ENCODE data around the gene C1QTNF1. TPM values are rescaled to one million over a fixed set of nuclear protein-coding genes. Genes with fewer than 3 reads are reported as not detected.

Gene C1QTNF1
- total RNA-seq, 4 donors from 2014 or later = 6.3 to 20.6 (median 14.3) TPM

- DNase-seq = peak in 1 of 3 donors; percentile 37
- Histone ChIP-seq H3K27ac (peak overlapping the region in 2 of 4 donors; percentile 70 to 84), H3K36me3 (peaks cover 0 to 61% (median 6%) of the 10 kb centered on the region in 3 donors), H3K4me3 (no peak overlapping the region), H3K9me3 (no peaks in the 10 kb centered on the region), H3K27me3 (no peaks in the 10 kb centered on the region), H3K4me1 (peaks cover 0 to 46% (median 0%) of the 10 kb centered on the region in 4 donors)
- no peak for TF ChIP-seq CTCF (IDR thresholded peaks at IDR 0.05)
- TF ChIP-seq POLR2A (IDR thresholded peaks at IDR 0.05) = no peak
These were observed 29.8 kb upstream of the C1QTNF1 start for GRCh38 chr17:78993981-78994671.

GRCh38 chr17:78995022-78995760 lies 28.8 kb upstream of the C1QTNF1 start:
- peak in 2 of 3 donors; percentile 41 to 56 for DNase-seq
- H3K36me3 ChIP-seq = peaks cover 0 to 66% (median 6%) of the 10 kb centered on the region in 3 donors
- TF ChIP-seq POLR2A (IDR thresholded peaks at IDR 0.05) (no peak), CTCF (IDR thresholded peaks at IDR 0.05) (no peak)
- peak overlapping the region in 3 of 4 donors; percentile 70 to 84 (median 80) for H3K27ac ChIP-seq
- H3K4me1 ChIP-seq = peaks cover 0 to 56% (median 0%) of the 10 kb centered on the region in 4 donors
- H3K4me3 ChIP-seq = peak overlapping the region in 1 of 4 donors; percentile 2
- H3K27me3 ChIP-seq = no peaks in the 10 kb centered on the region
- no peaks in the 10 kb centered on the region for H3K9me3 ChIP-seq

GRCh38 chr17:78995761-78996451 lies 28.1 kb upstream of the C1QTNF1 start:
- Histone ChIP-seq H3K9me3 (no peaks in the 10 kb centered on the region), H3K4me1 (peaks cover 0 to 63% (median 0%) of the 10 kb centered on the region in 4 donors), H3K27ac (peak overlapping the region in 3 of 4 donors; percentile 70 to 84 (median 80)), H3K36me3 (peaks cover 0 to 59% (median 6%) of the 10 kb centered on the region in 3 donors), H3K4me3 (peak overlapping the region in 1 of 4 donors; percentile 5), H3K27me3 (no peaks in the 10 kb centered on the region)
- peak in 2 of 3 donors; percentile 87 for DNase-seq
- TF ChIP-seq POLR2A (IDR thresholded peaks at IDR 0.05) = peak; percentile 35 to 46
- TF ChIP-seq CTCF (IDR thresholded peaks at IDR 0.05) = peak in 1 of 6 experiments; percentile 2

- H3K27ac ChIP-seq = peak overlapping the region in 3 of 4 donors; percentile 70 to 84 (median 80)
These were observed 27.2 kb upstream of the C1QTNF1 start for GRCh38 chr17:78996781-78997201.

More at GRCh38 chr17:78996781-78997201, 27.2 kb upstream of the C1QTNF1 start:
- Histone ChIP-seq H3K4me1 (peaks cover 0 to 71% (median 0%) of the 10 kb centered on the region in 4 donors), H3K4me3 (no peak overlapping the region), H3K27me3 (no peaks in the 10 kb centered on the region), H3K9me3 (no peaks in the 10 kb centered on the region), H3K36me3 (peaks cover 0 to 50% (median 6%) of the 10 kb centered on the region in 3 donors)
- peak in 1 of 3 donors; percentile 42 for DNase-seq
- no peak for TF ChIP-seq CTCF (IDR thresholded peaks at IDR 0.05)
- TF ChIP-seq POLR2A (IDR thresholded peaks at IDR 0.05) = no peak

All from Peyer's patch (tissue), 4 donors.